Right lobe of liver (tissue), 4 donors: ENCODE results near the gene DTNA.

Source experiments
- CTCF ChIP-seq, 4 donors: fragments of 200-600 bp in 3 of 4; fragments of 450-650 bp in 1 of 4; IDR thresholded peaks; one replicate each; pipeline versions ENCODE4 v1.5.1 to v1.8.0; 2016 to 2022; ENCODE audit warnings: antibody characterized with exemption in 4 of 4, mild to moderate bottlenecking in 2 of 4
- POLR2A ChIP-seq: fragments of 450-650 bp; IDR thresholded peaks from one replicate; pipeline ENCODE4 v1.6.1; 2017; ENCODE audit warnings: antibody characterized with exemption, mild to moderate bottlenecking
- donor health status: DM: no; HTN: no; CAD: no.
- donor health status: DM: no; HTN: no; CAD: no.
- donor health status: DM: no; HTN: yes; CAD: no.

GRCh38 chr18:34872066-34872465 lies 162.0 kb downstream of the DTNA start:
- TF ChIP-seq CTCF (IDR thresholded peaks at IDR 0.05): no peak
- no peak for TF ChIP-seq POLR2A
